Neural progenitor cell (in vitro differentiated cells): ENCODE data around the gene EXT2.

ENCODE experiments used
- CTCF ChIP-seq: fragments of 200-600 bp; sonication (generic); IDR thresholded peaks from 2 replicates; pipeline ENCODE4 v1.5.1; 2017; ENCODE audit warnings: antibody characterized with exemption, mild to moderate bottlenecking
- EZH2 ChIP-seq: fragments of 200-600 bp; sonication (generic); IDR thresholded peaks from 2 replicates; pipeline ENCODE4 v1.6.1; 2017; ENCODE audit warnings: antibody characterized with exemption, mild to moderate bottlenecking, moderate library complexity

GRCh38 chr11:44186321-44186930 is 90.9 kb downstream of the EXT2 start:
- TF ChIP-seq CTCF = no peak
- TF ChIP-seq EZH2 = no peak
